GM20000 (cell line): ENCODE data around the gene URGCP.

Source experiments
- DNase-seq: peaks from one replicate; pipeline ENCODE4 v3.0.0; 2012; ENCODE audit warnings: low spot score
- TF ChIP-seq, protein P1 (sequence below): IDR thresholded peaks from 2 replicates; pipeline ENCODE4 v1.5.1; 2012; ENCODE audit warnings: mild to moderate bottlenecking, control low read depth; ENCODE audit errors: extremely low read depth, missing control alignments

Gene URGCP

GRCh38 chr7:43929529-43930457 lies 23.4 kb upstream of the URGCP start:
- DNase-seq: no peak
- TF ChIP-seq, protein P1, sequence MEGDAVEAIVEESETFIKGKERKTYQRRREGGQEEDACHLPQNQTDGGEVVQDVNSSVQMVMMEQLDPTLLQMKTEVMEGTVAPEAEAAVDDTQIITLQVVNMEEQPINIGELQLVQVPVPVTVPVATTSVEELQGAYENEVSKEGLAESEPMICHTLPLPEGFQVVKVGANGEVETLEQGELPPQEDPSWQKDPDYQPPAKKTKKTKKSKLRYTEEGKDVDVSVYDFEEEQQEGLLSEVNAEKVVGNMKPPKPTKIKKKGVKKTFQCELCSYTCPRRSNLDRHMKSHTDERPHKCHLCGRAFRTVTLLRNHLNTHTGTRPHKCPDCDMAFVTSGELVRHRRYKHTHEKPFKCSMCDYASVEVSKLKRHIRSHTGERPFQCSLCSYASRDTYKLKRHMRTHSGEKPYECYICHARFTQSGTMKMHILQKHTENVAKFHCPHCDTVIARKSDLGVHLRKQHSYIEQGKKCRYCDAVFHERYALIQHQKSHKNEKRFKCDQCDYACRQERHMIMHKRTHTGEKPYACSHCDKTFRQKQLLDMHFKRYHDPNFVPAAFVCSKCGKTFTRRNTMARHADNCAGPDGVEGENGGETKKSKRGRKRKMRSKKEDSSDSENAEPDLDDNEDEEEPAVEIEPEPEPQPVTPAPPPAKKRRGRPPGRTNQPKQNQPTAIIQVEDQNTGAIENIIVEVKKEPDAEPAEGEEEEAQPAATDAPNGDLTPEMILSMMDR: no peak

DNA sequence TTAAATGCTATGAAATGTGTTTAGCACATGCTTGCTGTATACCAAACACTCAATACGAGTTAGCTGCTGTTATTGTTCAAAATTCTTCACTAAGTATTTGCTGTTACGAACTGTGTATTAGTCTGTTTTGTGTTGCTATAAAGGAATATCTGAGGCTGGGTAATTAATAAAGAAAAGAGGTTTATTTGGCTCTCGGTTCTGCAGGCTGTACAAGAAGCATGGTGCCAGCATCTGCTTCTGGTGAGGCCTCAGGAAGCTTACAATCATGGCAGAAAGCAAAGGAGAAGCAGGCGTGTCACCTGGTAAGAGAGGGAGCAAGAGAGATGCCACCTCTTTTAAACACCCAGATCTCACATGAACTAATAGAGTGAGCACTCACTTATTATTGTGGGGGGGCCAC lies 21.4 kb upstream of the URGCP start:
- TF ChIP-seq, protein P1: no peak
- DNase-seq: no peak

DNA sequence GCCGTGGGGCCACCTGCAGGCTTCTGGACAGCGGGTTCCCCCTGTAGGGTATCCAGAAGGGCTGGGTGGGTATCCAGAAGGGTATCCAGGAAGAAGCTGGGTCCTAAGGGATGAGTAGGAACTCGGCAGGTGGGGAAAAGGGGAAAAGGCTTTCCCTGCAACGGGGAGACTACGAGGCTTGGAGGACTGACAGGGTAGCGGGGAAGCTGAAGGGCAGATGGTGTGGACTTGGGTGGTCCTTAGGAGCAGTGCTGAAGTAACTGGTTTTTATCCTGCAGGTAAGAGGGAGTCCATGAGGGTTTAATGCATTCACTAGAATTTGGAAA lies 20.4 kb upstream of the URGCP start:
- TF ChIP-seq, protein P1: peak; percentile 10
- no peak for DNase-seq

GRCh38 chr7:43925984-43926797 lies 19.8 kb upstream of the URGCP start, which contains the start of gene UBE2D4:
TSS of gene UBE2D4 (plus strand) at chr7:43926436. CDS start at chr7:43926533, 97 bp downstream.
- TF ChIP-seq, protein P1: no peak
- DNase-seq: peak; percentile 94

- DNase-seq: no peak
- TF ChIP-seq, protein P1: no peak
Measured at GRCh38 chr7:43922726-43923125, 16.3 kb upstream of the URGCP start.

GRCh38 chr7:43921423-43921822 lies 15.0 kb upstream of the URGCP start:
- no peak for DNase-seq
- TF ChIP-seq, protein P1: no peak

DNA sequence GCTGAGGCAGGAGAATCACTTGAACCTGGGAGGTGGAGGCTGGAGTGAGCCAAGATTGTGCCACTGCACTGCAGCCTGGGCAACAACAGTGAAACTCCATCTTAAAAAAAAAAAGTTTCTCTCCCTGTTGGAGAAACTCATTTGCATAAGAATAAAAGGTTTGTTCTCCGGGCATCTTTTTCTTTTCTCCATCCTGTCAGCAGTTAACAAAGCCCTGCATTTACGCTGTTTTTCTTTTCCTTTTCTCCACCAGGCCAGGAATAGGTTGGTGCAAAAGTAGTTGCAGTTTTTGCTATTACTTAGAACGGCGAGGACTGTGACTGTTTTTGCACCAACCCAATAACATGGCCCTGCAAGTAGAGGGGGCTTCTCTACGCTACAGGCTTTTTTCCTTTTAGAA lies 9.5 kb upstream of the URGCP start:
- TF ChIP-seq, protein P1: no peak
- no peak for DNase-seq
